ENCODE results near the gene PIGU.
A peak's percentile ranks its signal among the peaks of the same experiment; 100 is the strongest.

The PIGU gene

DNA sequence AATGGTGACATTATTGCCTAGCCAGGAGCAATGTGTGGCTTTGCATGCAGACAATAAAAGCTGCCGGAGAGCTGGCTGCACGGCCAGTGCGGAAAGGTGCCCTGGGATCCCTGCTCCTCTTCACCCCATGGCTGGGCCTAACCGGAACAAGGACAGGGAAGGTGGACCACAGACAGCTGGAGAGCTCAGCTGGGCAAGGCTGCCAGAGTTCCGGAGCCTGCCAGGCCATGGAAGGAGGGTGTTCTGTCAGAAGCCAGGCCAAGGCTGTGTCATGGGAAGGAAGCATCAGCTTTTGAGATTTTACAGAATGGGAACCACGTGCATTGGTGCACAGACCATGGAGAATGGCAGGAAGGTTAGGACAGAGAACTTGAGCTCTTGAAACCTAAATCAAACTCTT, 93.3 kb downstream of the PIGU start:
- DNase-seq (ENCODE audit: low spot score in 2 of 2): no peak
- peaks cover 24% of the 10 kb centered on the region for H3K4me1 Mint-ChIP-seq
- peak overlapping the region; percentile 65 for H3K27ac Mint-ChIP-seq
- H3K4me3 Mint-ChIP-seq: no peak overlapping the region
- ATAC-seq: no peak
- H3K9me3 Mint-ChIP-seq: no peaks in the 10 kb centered on the region
- peaks cover 28% of the 10 kb centered on the region for H3K36me3 Mint-ChIP-seq

DNA sequence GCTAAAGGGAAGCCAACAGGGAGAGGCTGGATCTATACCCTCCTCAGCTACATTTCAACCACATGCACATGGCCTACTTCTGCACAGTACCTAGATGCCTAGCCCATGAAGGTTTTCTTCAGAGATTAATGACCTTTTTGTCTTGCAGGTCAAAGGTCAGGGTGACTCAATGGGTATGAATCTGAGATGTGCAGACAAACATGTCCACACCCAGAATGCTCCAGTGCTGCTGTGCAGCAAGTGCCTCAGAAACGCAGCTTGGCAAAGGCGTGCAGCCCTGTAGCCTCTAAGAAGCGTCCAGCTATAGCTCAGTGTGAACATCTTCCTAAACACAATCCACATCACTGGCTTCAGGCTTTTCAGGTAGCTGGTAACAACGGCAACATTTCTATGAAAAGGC, 94.0 kb downstream of the PIGU start:
- DNase-seq (ENCODE audit: low spot score in 2 of 2) (no peak), ATAC-seq (no peak)
- Mint-ChIP-seq H3K4me3 (no peak overlapping the region), H3K27ac (peak overlapping the region; percentile 94), H3K4me1 (peaks cover 24% of the 10 kb centered on the region), H3K9me3 (no peaks in the 10 kb centered on the region), H3K36me3 (peaks cover 25% of the 10 kb centered on the region)

DNA sequence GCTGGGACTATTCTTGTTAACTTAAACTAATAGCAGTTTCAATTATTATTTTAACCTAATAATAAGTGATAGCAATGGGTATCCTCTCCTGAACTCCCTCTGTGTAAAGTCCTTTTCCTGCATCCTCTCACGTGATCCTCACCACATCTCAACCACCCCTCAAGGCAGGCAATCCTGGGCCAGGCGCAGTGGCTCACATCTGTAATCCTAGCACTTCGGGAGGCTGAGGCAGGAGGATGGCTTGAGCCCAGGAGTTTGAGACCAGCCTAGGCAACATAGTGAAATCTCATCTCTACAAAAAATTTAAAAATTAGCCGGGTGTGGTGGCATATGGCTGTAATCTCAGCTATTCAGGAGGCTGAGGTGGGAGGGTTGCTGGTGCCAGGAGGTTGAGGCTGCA, 94.7 kb downstream of the PIGU start:
- no peak overlapping the region for H3K4me3 Mint-ChIP-seq
- H3K4me1 Mint-ChIP-seq: peaks cover 24% of the 10 kb centered on the region
- H3K27ac Mint-ChIP-seq: peak overlapping the region; percentile 94
- no peaks in the 10 kb centered on the region for H3K9me3 Mint-ChIP-seq
- no peak for ATAC-seq
- H3K36me3 Mint-ChIP-seq: peaks cover 18% of the 10 kb centered on the region
- DNase-seq (ENCODE audit: low spot score in 2 of 2): no peak

DNA sequence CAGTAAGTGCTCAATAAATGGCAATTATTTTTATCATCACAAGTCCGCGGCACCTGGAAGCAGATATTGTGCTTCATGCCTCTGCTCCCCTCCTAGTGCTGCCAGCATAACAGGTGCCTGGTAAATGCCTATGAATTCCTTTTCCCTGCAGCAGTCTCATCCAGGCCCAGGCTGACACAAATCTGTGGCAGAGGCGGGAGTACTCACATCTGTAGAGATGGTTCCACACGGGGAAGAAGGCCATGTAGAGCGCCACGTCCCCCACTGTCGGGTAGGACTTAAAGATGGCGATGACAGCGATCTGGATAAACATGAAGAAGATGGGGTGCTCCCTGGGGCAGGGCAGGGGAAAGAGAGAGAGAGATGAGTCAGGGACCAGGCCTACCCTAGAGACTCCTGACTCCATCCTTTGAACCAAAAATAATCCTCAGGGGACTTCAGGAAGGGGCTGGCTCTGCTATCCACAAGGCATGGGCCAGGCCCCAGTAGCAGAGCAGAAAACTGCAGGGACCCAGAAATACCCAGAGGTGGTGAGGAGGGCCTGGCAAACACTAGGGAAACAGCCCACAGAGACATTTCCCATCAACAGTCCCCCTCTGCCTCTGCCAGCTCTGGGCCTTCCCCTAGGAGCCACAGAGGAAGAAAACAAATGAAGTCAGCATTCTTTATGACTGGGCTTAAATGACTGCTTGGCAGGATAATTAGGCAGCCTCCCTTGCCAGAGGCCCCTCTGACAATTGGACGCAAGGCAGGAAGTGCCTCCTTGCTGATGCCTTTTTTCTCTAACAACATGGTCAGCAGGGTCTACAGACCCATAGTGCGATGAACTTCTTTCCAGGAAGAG, 95.3 kb downstream of the PIGU start:
- Mint-ChIP-seq H3K4me3 (peak overlapping the region; percentile 33), H3K9me3 (no peaks in the 10 kb centered on the region), H3K4me1 (peaks cover 24% of the 10 kb centered on the region), H3K27ac (peak overlapping the region; percentile 94), H3K36me3 (peaks cover 15% of the 10 kb centered on the region)
- DNase-seq (ENCODE audit: low spot score in 2 of 2) (peak in 1 of 2 donors; percentile 65), ATAC-seq (peak; percentile 93)

DNA sequence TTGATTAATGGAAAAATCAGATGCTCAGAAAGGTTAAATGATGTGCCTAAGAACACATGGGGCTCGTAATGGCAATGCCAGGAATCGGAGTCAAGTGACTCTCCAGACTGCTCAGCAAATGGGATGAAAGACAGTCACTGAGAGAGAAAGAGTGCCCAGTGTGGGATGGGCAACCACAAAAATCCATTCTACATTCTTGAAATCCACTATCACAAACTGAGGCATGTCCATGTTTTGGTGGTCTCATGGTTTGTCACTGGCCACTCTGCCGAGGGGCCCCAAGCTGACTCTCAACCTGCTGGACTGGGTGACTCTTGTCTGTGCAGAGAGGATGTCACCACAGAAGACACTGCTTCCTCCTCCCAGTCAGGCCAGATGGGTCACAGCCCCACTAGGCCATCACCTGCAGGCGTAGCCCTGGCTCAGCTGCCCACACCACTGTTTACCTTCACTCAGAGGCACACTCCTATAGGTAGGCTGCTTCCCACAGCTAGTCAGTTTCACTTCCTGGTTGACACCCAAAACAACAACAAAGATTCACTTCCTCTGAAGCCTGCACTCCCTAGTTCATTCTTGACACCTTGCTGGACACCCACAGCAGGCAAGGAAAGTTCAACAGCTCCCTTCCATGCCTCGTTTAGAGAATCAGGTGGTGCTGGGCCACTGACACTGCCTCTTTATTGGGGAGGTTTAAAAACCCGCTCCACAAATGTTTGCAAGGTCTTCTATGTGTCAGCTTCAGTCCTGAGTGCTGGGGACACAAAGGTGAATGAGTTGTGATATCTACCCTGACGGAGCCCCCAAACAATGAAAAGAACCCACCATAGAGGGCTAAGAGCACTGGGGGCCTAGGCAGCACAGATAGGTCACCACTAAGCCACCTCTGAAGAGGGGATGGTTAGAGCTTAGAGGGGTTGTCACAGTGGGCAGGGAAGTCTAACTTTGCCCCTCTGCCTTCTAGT, 96.6 kb downstream of the PIGU start:
- ATAC-seq (peak; percentile 68), DNase-seq (ENCODE audit: low spot score in 2 of 2) (no peak)
- peaks cover 15% of the 10 kb centered on the region for H3K36me3 Mint-ChIP-seq
- no peak overlapping the region for H3K4me3 Mint-ChIP-seq
- H3K27ac Mint-ChIP-seq: peak overlapping the region; percentile 94
- no peaks in the 10 kb centered on the region for H3K9me3 Mint-ChIP-seq
- peaks cover 24% of the 10 kb centered on the region for H3K4me1 Mint-ChIP-seq

DNA sequence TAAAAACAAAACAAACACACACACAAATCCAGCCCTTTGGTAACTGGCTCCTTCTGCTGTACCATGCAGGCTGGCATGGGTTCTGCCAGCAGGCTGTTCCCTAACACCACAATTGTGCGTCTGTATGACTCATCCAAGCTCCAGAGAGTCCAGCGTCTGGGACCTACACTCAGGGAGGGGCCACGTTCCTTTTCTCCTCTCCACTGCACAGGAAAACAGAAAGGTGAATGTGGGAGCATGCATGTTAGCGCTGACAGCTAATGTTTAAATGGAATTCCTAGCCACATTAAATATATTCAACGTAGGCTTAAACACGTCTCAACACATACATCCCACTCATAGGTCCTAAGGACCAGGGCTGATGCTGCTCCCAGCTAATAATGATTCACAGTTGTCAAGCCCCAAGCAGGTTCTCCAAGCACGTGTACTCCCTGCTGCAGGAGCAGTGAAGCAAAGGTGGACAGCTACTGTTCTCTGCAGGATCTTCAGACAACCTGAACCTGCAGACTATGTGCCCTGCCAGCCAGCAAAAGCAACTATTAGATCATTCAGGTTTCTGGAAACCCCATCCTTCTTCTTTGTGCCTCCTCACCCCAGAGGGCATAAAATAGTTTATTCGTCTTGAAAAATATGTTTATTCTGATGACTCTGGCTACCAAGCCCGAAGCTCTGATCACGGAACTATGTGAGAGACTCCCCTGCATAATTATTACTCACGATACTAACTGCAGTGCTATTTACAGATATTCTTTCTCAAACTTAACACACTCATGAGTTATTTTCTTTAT, 97.5 kb downstream of the PIGU start:
- Mint-ChIP-seq H3K9me3 (no peaks in the 10 kb centered on the region), H3K4me1 (peaks cover 24% of the 10 kb centered on the region), H3K27ac (peak overlapping the region; percentile 94), H3K36me3 (peaks cover 11% of the 10 kb centered on the region), H3K4me3 (no peak overlapping the region)
- no peak for DNase-seq (ENCODE audit: low spot score in 2 of 2)
- no peak for ATAC-seq

DNA sequence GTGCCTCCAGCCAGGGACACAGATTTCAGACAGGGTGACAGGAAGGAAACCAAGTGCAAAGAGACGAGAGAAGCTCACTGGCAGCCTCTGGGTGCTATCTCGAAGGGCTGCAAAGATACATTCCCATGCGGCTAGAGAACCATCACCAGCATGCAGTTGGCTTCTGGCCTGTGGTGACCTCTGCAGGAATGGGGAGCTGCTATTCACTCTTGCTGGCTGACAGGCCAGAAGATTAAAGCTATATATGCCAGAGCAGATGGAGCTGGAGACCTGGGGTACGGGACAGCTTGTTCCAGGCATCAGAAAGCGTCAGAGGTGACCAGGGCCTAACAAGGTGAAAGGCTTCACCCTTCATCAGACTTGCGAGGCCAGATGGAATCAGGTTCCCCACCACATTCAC, 98.4 kb downstream of the PIGU start:
- DNase-seq (ENCODE audit: low spot score in 2 of 2): no peak
- H3K27ac Mint-ChIP-seq: no peak overlapping the region
- H3K36me3 Mint-ChIP-seq: peaks cover 12% of the 10 kb centered on the region
- H3K9me3 Mint-ChIP-seq: no peaks in the 10 kb centered on the region
- no peak for ATAC-seq
- H3K4me1 Mint-ChIP-seq: peaks cover 24% of the 10 kb centered on the region
- no peak overlapping the region for H3K4me3 Mint-ChIP-seq

DNA sequence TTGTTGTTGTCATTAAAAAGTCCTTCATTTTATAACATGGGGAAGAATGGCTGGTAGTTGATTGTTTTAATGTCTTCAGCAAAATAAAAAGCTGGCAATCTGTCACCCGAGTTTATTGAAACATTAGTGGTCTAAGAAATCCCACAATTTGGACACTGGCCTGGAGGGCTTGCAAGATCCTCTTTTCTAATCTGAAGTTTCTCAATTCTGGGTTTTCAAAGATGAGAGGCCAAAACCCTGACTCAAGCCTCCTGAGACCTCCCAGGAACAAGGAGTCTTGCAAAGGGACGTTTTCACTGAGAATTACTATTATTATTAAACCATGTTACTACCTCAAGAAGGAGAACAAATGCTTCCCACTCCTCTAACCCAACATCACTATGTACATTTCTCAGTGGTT, 98.9 kb downstream of the PIGU start:
- H3K4me3 Mint-ChIP-seq: no peak overlapping the region
- DNase-seq (ENCODE audit: low spot score in 2 of 2): no peak
- H3K27ac Mint-ChIP-seq: no peak overlapping the region
- no peaks in the 10 kb centered on the region for H3K9me3 Mint-ChIP-seq
- peaks cover 17% of the 10 kb centered on the region for H3K36me3 Mint-ChIP-seq
- ATAC-seq: no peak
- H3K4me1 Mint-ChIP-seq: peaks cover 24% of the 10 kb centered on the region

DNA sequence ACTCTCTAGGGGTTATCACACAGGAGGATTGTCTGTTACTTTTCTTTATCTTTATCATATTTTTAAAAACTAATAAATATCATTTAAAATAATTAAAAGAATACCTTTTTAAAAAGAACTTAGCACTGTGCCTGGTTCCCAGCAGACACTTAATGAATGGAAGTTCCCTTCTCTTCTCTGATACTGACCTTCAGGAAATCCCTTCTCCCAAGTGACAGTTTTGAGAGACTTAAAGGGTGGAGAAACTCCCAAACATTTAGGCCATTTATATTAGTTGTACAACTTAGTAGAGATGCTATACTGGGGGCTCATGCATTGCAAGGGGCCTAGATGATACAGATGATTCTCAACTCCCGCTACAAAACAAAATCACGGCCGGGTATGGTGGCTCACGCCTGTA, 99.8 kb downstream of the PIGU start:
- H3K9me3 Mint-ChIP-seq: no peaks in the 10 kb centered on the region
- H3K4me1 Mint-ChIP-seq: peaks cover 24% of the 10 kb centered on the region
- no peak for ATAC-seq
- no peak overlapping the region for H3K27ac Mint-ChIP-seq
- no peak overlapping the region for H3K4me3 Mint-ChIP-seq
- peaks cover 20% of the 10 kb centered on the region for H3K36me3 Mint-ChIP-seq
- DNase-seq (ENCODE audit: low spot score in 2 of 2): no peak

DNA sequence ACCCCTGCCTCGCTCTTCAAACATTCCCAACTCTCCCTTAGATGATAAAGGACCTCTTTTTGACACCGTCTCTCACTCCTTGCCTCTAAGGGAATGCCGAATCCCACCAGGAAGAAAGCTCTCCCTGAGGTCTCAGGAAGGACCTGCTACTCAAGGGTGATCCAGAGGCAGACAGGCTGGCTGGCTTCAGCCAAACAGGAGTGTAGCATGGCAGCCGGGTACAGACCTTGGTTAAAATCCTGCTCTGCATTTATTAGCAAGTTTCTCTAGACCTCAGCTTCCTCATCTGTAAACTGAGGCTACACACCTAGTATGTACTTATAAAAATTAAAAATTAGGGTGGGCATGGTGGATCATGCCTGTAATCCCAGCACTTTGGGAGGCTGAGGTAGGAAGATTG, 101.1 kb downstream of the PIGU start:
- no peak overlapping the region for H3K4me3 Mint-ChIP-seq

DNA sequence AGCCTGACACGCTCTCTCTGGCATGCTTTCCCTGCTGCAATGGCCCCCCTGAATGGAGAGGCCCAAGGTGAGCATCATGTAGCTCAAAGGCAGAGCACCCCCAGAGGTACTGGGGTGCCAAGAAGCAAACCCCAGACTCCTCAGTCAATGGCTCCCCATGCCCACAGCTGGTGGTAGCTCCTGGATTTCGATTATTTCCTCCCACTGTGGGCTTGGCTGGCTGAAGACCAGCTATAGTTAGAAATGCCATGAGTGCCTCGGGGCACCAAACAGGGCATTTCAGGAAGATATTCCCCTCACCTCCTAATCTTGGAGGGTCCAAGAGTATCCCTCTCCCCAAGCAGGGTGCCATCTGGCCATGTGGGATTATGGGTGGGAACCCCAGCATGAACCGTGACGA, 101.6 kb downstream of the PIGU start:
- ATAC-seq (no peak), DNase-seq (ENCODE audit: low spot score in 2 of 2) (no peak)
- H3K9me3 Mint-ChIP-seq: no peaks in the 10 kb centered on the region
- peaks cover 13% of the 10 kb centered on the region for H3K4me1 Mint-ChIP-seq
- peak overlapping the region; percentile 74 for H3K27ac Mint-ChIP-seq
- H3K4me3 Mint-ChIP-seq: no peak overlapping the region
- H3K36me3 Mint-ChIP-seq: peaks cover 29% of the 10 kb centered on the region

More for the DNA sequence above, 101.1 kb downstream of the PIGU start:
- H3K9me3 Mint-ChIP-seq: no peaks in the 10 kb centered on the region
- peaks cover 25% of the 10 kb centered on the region for H3K36me3 Mint-ChIP-seq
- peaks cover 17% of the 10 kb centered on the region for H3K4me1 Mint-ChIP-seq
- H3K27ac Mint-ChIP-seq: no peak overlapping the region
- DNase-seq (ENCODE audit: low spot score in 2 of 2) (no peak), ATAC-seq (no peak)

DNA sequence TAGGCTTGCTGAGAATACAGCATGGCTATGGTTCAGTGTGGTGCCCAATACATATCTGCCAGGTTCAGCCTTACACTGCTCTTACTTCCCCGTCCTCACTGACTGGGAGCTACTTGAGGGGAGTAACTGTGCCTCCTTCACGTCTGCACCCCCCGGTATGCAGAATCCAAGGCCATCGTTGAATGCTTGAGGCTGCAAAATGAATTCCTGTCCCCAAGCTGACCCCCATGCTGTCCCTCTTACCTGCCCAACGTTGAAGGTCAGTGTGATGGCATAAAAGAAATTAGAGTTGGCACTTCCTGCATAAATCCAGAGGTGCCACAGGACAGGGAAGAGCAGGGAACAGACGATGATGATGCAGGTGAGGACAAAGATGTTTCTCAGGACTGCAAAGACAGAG, 102.0 kb downstream of the PIGU start:
- peaks cover 29% of the 10 kb centered on the region for H3K36me3 Mint-ChIP-seq
- no peak overlapping the region for H3K4me3 Mint-ChIP-seq
- no peaks in the 10 kb centered on the region for H3K9me3 Mint-ChIP-seq
- ATAC-seq: no peak
- DNase-seq (ENCODE audit: low spot score in 2 of 2): no peak
- H3K27ac Mint-ChIP-seq: peak overlapping the region; percentile 74
- peaks cover 9% of the 10 kb centered on the region for H3K4me1 Mint-ChIP-seq

DNA sequence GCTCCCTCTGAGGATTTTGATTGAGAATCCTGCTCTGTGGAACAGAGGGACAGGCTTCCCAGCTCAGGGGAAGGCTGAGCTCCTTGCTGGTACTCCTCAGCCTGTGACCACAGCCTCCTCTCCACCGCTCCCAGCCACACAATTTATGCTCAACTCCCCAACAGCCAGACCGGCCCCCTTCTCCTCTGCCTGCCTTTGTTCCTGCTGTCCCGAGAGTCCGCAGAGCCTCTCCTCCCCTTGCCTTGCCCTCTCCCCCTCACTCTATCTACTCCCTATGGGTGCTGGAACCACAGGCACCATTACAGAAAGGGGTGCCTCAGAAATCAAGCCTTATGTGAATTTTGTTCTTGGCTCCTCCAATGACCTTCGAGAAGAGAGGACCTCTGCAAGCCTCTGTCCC, 102.5 kb downstream of the PIGU start:
- H3K36me3 Mint-ChIP-seq: peaks cover 29% of the 10 kb centered on the region
- DNase-seq (ENCODE audit: low spot score in 2 of 2) (no peak), ATAC-seq (no peak)
- peaks cover 7% of the 10 kb centered on the region for H3K4me1 Mint-ChIP-seq
- H3K4me3 Mint-ChIP-seq: no peak overlapping the region
- peak overlapping the region; percentile 74 for H3K27ac Mint-ChIP-seq
- H3K9me3 Mint-ChIP-seq: no peaks in the 10 kb centered on the region

DNA sequence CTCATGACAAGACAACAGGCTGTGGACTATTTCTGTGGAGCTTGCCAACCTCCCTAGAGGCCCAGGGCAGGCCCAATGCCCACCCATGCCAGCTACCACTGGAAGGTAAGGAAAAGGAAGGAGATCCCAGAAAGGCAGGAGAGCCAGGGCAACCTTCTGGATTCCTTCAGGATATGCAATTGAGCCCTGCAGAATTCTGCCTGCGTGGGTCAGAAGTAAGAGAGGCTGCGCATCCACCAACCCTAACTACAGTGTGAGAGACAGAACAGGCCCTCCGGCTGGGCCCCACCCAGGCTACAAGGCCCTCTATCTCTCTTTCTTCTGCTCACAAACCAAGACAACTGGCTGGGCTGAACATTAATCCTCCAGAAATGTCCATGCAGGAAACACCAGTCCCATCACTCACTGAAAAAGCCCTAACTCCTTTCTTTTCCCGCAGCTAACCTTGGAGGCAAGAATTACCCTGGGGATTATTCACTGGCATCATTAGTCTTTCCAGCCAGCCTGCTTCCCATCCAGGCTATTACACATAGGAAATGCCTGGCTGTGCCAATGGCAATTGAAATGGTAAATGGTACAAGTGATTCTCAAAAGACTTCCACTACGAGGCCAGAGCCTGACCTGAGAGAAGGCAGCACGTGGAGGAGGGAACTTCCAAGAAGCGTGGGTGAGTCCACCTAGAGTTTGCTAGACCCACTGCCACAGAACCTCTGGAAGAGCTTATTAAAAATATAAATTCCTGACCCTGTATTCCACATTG, 103.2 kb downstream of the PIGU start:
- Mint-ChIP-seq H3K4me1 (peaks cover 7% of the 10 kb centered on the region), H3K4me3 (no peak overlapping the region), H3K9me3 (no peaks in the 10 kb centered on the region), H3K27ac (peak overlapping the region; percentile 61), H3K36me3 (peaks cover 29% of the 10 kb centered on the region)
- ATAC-seq (no peak), DNase-seq (ENCODE audit: low spot score in 2 of 2) (no peak)
